Neural progenitor cell (in vitro differentiated cells): ENCODE results near the gene FBXW5.

Source experiments
- EZH2 ChIP-seq: fragments of 200-600 bp; sonication (generic); IDR thresholded peaks from 2 replicates; pipeline ENCODE4 v1.6.1; 2017; ENCODE audit warnings: antibody characterized with exemption, mild to moderate bottlenecking, moderate library complexity
- EZH2phosphoT487 ChIP-seq: fragments of 200-600 bp; sonication (generic); IDR thresholded peaks from 2 replicates; pipeline ENCODE4 v1.6.1; 2017; ENCODE audit warnings: antibody characterized with exemption
- TF ChIP-seq, protein P1 (sequence below): fragments of 200-600 bp; sonication (generic); IDR thresholded peaks from 2 replicates; pipeline ENCODE4 v1.5.1; 2017; ENCODE audit warnings: antibody characterized with exemption, mild to moderate bottlenecking

DNA sequence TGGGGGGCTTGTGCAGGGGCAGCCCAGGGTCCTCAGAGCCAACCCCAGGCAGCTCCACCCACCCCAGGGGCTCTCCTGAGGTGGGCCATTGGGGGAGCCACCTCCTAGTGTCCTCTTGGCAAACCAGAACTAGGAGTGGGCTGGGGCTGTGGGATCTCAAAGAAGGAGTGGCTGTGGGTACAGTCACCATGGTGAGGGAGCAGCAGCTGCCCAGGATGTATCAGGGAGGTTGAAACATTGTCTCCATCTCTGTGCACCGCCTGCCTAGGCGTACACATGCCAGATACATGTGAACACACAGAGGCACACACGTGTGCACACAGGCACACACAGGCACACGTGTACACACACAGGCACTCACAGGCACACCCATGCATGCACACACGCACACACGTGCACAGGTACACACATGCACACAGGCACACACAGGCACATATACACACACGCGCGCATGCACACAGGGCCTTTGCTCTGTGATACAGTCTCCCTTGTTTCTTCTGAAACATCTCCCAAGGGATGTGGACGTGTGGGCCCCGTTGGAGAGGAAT lies 18.2 kb upstream of the FBXW5 start:
- TF ChIP-seq EZH2 = no peak
- TF ChIP-seq, protein P1, sequence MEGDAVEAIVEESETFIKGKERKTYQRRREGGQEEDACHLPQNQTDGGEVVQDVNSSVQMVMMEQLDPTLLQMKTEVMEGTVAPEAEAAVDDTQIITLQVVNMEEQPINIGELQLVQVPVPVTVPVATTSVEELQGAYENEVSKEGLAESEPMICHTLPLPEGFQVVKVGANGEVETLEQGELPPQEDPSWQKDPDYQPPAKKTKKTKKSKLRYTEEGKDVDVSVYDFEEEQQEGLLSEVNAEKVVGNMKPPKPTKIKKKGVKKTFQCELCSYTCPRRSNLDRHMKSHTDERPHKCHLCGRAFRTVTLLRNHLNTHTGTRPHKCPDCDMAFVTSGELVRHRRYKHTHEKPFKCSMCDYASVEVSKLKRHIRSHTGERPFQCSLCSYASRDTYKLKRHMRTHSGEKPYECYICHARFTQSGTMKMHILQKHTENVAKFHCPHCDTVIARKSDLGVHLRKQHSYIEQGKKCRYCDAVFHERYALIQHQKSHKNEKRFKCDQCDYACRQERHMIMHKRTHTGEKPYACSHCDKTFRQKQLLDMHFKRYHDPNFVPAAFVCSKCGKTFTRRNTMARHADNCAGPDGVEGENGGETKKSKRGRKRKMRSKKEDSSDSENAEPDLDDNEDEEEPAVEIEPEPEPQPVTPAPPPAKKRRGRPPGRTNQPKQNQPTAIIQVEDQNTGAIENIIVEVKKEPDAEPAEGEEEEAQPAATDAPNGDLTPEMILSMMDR = no peak
- TF ChIP-seq EZH2phosphoT487 = no peak
